HepG2 (cell line): ENCODE measurements around the gene RAB3C. TPM values are rescaled to one million over a fixed set of nuclear protein-coding genes. Genes with fewer than 3 reads are reported as not detected.

Source experiments
- ATAC-seq: fragments of 200-7000 bp; cut with Tn5 transposase; 3 replicates; pipeline ENCODE4 v1.9.1; 2020; ENCODE audit warnings: mild to moderate bottlenecking, moderate library complexity
- BruUV-seq: library from RNA; stranded (reverse); fragments of 400-500 nt; replicated peaks from 2 replicates; lab custom pipeline; 2021; lab: Mats Ljungman, UMichigan
- CTCF ChIA-PET: fragments of 300-600 bp; formaldehyde crosslinking; extraction: SDS; loops from one replicate; lab custom pipeline; 2021; ENCODE audit warnings: low total read pairs, inconsistent platforms, low intra/inter-chr PET ratio; lab: Yijun Ruan, JAX
- POLR2A ChIA-PET: fragments of 350-600 bp; sonication (Branson Sonifier 250); formaldehyde crosslinking; loops from one replicate; lab custom pipeline; 2020; ENCODE audit warnings: antibody characterized with exemption, inconsistent platforms; lab: Yijun Ruan, JAX
- DNase-seq: peaks from one replicate; pipeline ENCODE4 v3.0.0-alpha.2; 2015; ENCODE audit warnings: low spot score
- FAIRE-seq: peaks from 3 replicates; lab custom pipeline; 2011; peaks lifted over from hg19 to GRCh38; lab: Jason Lieb, UNC
- H2AFZ ChIP-seq: one replicate; pipeline ENCODE4 v1.6.1; 2011; ENCODE audit warnings: low read length, inconsistent platforms
- H3K27ac ChIP-seq: fragments of 300-600 bp; 3 replicates; pipeline ENCODE4 v1.8.0; 2011; ENCODE audit warnings: mixed run types, mild to moderate bottlenecking, mixed read lengths, low read length, inconsistent platforms; ENCODE audit not compliant: insufficient read depth; ENCODE audit errors: extremely low read length
- H3K27me3 ChIP-seq, 2 experiments: fragments of 200-600 bp in 1 of 2; 2 replicates in 1 of 2; 3 replicates in 1 of 2; pipeline versions ENCODE4 v1.6.0 to v1.8.0; 2011; ENCODE audit warnings: low read length in 2 of 2, mild to moderate bottlenecking in 2 of 2, moderate library complexity in 2 of 2, inconsistent platforms in 1 of 2; ENCODE audit not compliant: insufficient read depth in 2 of 2, control insufficient read depth in 1 of 2
- H3K36me3 ChIP-seq, 2 experiments: fragments of 200-600 bp in 1 of 2; replicated peaks in 1 of 2; 2 replicates in 1 of 2; 3 replicates in 1 of 2; pipeline versions ENCODE4 v1.5.1 to v1.8.0; 2011; ENCODE audit warnings: low read length in 2 of 2, inconsistent platforms in 1 of 2; ENCODE audit not compliant: insufficient read depth in 2 of 2, control insufficient read depth in 1 of 2
- H3K4me1 ChIP-seq: 2 replicates; pipeline ENCODE4 v1.5.1; 2012; ENCODE audit warnings: low read length, inconsistent platforms; ENCODE audit not compliant: insufficient read depth
- H3K4me2 ChIP-seq: 2 replicates; pipeline ENCODE4 v1.6.0; 2011; ENCODE audit warnings: low read depth, low read length, inconsistent platforms
- H3K4me3 ChIP-seq, 3 experiments: fragments of 200-600 bp in 1 of 3; sonication (generic), shearing (Covaris generic) in 1 of 3; replicated peaks in 1 of 3; 2 replicates each; pipeline ENCODE4 v1.5.1; 2011 to 2016; ENCODE audit warnings: low read length in 3 of 3, inconsistent platforms in 2 of 3, low read depth in 2 of 3, mild to moderate bottlenecking in 2 of 3, control low read depth in 1 of 3, mixed read lengths in 1 of 3; ENCODE audit not compliant: insufficient read depth in 1 of 3
- H3K79me2 ChIP-seq: one replicate; pipeline ENCODE4 v1.6.1; 2011; ENCODE audit warnings: low read length, inconsistent platforms; ENCODE audit not compliant: insufficient read depth
- H3K9ac ChIP-seq: 2 replicates; pipeline ENCODE4 v1.6.0; 2011; ENCODE audit warnings: mild to moderate bottlenecking, low read depth, low read length, inconsistent platforms; ENCODE audit not compliant: insufficient read depth
- H3K9me3 ChIP-seq: 2 replicates; pipeline ENCODE4 v1.5.1; 2012; ENCODE audit warnings: mild to moderate bottlenecking, low read length
- H4K20me1 ChIP-seq: 2 replicates; pipeline ENCODE4 v1.6.0; 2011; ENCODE audit warnings: inconsistent platforms, mild to moderate bottlenecking, low read length, moderate library complexity; ENCODE audit not compliant: insufficient read depth
- JUND ChIP-seq: sonication (generic); formaldehyde crosslinking; IDR thresholded peaks from 2 replicates; pipeline ENCODE4 v1.8.0; 2022; ENCODE audit warnings: mild to moderate bottlenecking, missing genetic modification reagents
- KDM5B ChIP-seq: sonication (generic); formaldehyde crosslinking; IDR thresholded peaks from 2 replicates; pipeline ENCODE4 v1.4.0; 2020; ENCODE audit warnings: missing genetic modification reagents, mild to moderate bottlenecking, borderline replicate concordance
- SP4 ChIP-seq: sonication (generic); formaldehyde crosslinking; IDR thresholded peaks from 2 replicates; pipeline ENCODE4 v1.8.1; 2023; ENCODE audit warnings: mild to moderate bottlenecking, missing genetic modification reagents
- ZNF432 ChIP-seq: sonication (generic); formaldehyde crosslinking; IDR thresholded peaks from 2 replicates; pipeline ENCODE4 v1.5.0; 2020; ENCODE audit warnings: missing genetic modification reagents, mild to moderate bottlenecking, borderline replicate concordance
- ZNF883 ChIP-seq: sonication (generic); formaldehyde crosslinking; IDR thresholded peaks from 2 replicates; pipeline ENCODE4 v1.5.1; 2020; ENCODE audit warnings: mild to moderate bottlenecking, missing genetic modification reagents; ENCODE audit errors: not compliant biosample characterization
- WGBS: methylation state at CpG from one replicate; pipeline ENCODE4 v1.1.6; 2017; ENCODE audit warnings: low lambda C conversion rate; 5-methylcytosine and 5-hydroxymethylcytosine counted together
- in situ Hi-C: cut with HindIII; loops from 2 replicates; pipeline ENCODE4 v1.10.0; 2017; ENCODE audit warnings: low pct_unique_long_range_greater_than_20kb; ENCODE audit not compliant: extremely low pct_ligation_motif_present
- intact Hi-C: fragments of 100-400 bp; cut with micrococcal nuclease; formaldehyde crosslinking; loops from one replicate; pipeline ENCODE4 v1.10.0; 2022; ENCODE audit not compliant: unreplicated experiment
- polyA plus RNA-seq, 8 experiments: library from polyadenylated mRNA; depleted of rRNA in 3 of 8; stranded (reverse) in 7 of 8; unstranded in 1 of 8; fragments of >200 nt; fragmentation: Illumina TruSeq in 4 of 8; extraction: Trizol in 4 of 8; gene quantifications; 2 replicates each; pipeline versions ENCODE4 v1.2.1 to v1.2.3, GENCODE V29; 2011 to 2016; ENCODE audit warnings: low read depth in 4 of 8, missing spikeins in 1 of 8, mixed read lengths in 1 of 8; ENCODE audit not compliant: insufficient read depth in 1 of 8
- total RNA-seq, 5 experiments: library from RNA; depleted of rRNA; stranded (reverse); fragments of >200 nt; fragmentation: Illumina TruSeq; extraction: Trizol; gene quantifications; 2 replicates each; pipeline ENCODE4 v1.2.3, GENCODE V29; 2016; ENCODE audit warnings: low read depth in 1 of 5
- TF ChIP-seq, protein P1 (sequence below): sonication (generic); formaldehyde crosslinking; IDR thresholded peaks from 2 replicates; pipeline ENCODE4 v1.9.0; 2022; ENCODE audit warnings: missing genetic modification reagents, mild to moderate bottlenecking, borderline replicate concordance

RAB3C gene
- total and polyA plus RNA-seq, 2 of the 13 experiments (the other 11 are each of a cell fraction or from before 2014, with no cell fraction given), result not detected

DNA sequence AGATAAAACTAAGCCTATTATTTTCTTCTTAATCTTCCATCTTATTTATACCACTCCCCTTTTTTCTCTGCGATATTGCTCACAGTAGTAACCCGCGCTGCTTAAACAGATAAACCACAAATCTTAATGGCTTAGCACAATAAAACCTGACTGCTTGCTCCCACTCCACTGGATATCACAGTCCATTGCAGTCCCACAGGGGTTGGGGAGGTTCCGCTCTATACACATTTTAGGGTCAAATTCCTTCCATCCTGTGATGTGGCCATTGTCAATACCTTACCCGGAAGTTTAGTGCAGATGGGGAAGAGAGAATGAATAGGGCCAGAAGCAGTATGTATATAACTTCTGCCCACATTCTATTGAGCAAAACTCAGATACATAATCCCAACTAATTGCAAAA, 193.7 kb downstream of the RAB3C start (continued):
- TF ChIP-seq ZNF883 (no peak), KDM5B (CRISPR knock-in tag) (no peak), ZNF432 (CRISPR knock-in tag) (no peak), JUND (no peak)
- TF ChIP-seq, protein P1, sequence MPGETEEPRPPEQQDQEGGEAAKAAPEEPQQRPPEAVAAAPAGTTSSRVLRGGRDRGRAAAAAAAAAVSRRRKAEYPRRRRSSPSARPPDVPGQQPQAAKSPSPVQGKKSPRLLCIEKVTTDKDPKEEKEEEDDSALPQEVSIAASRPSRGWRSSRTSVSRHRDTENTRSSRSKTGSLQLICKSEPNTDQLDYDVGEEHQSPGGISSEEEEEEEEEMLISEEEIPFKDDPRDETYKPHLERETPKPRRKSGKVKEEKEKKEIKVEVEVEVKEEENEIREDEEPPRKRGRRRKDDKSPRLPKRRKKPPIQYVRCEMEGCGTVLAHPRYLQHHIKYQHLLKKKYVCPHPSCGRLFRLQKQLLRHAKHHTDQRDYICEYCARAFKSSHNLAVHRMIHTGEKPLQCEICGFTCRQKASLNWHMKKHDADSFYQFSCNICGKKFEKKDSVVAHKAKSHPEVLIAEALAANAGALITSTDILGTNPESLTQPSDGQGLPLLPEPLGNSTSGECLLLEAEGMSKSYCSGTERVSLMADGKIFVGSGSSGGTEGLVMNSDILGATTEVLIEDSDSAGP, result no peak
- TF ChIP-seq, all 625 proteins: peak for 0

DNA sequence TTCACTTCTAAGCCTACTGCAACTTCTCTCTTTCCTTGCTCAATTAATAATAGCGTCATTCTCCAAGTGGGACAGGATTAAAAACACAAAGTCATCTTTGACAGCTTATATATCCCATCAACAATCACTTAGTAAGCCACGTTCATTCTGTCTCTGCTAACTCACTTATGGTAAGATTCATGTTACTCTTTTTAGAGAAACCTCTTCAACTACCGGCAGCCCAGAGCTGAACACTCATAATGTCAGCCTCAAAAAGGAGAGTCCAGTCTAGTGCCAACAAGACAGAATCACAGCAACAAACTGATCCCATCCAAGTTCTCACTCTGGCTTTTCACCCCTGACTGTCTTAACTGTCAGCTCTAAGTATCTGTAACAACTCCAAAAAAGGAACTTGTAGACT, 196.0 kb downstream of the RAB3C start:
- Histone ChIP-seq H3K36me3 (no peaks in the 10 kb centered on the region), H3K9ac (no peak overlapping the region), H3K4me2 (no peak overlapping the region), H3K27ac (no peak overlapping the region), H3K9me3 (no peaks in the 10 kb centered on the region), H4K20me1 (no peaks in the 10 kb centered on the region), H3K27me3 (no peaks in the 10 kb centered on the region), H2AFZ (no peak overlapping the region), H3K4me1 (no peaks in the 10 kb centered on the region), H3K79me2 (no peaks in the 10 kb centered on the region)
- FAIRE-seq (no peak), ATAC-seq (no peak)
- POLR2A ChIA-PET, result no interaction called here
- BruUV-seq, result no TSS peak
- 22% methylated on average over 3 of the region's 3 CpGs for WGBS
- in situ Hi-C loops (no loop called here), intact Hi-C loops (no loop called here)
- TF ChIP-seq SP4 (CRISPR knock-in tag), result no peak
- TF ChIP-seq, all 625 proteins: peak for 0
- H3K4me3 ChIP-seq, result no peak overlapping the region
- CTCF ChIA-PET, result no interaction called here
- DNase-seq, result no peak
